DND-41 (cell line): Measurements from ENCODE around the gene EPHB1.

ENCODE experiments used
- CTCF ChIP-seq: IDR thresholded peaks from 2 replicates; pipeline ENCODE4 v1.5.1; 2012; ENCODE audit warnings: borderline replicate concordance, low read length, moderate library complexity, mild to moderate bottlenecking; ENCODE audit not compliant: poor library complexity, severe bottlenecking; ENCODE audit errors: extremely low read depth
- EZH2 ChIP-seq: IDR thresholded peaks from 3 replicates; pipeline ENCODE4 v1.6.1; 2012; ENCODE audit warnings: borderline replicate concordance, low read depth, mild to moderate bottlenecking, moderate library complexity, low read length, inconsistent platforms; ENCODE audit not compliant: severe bottlenecking

DNA sequence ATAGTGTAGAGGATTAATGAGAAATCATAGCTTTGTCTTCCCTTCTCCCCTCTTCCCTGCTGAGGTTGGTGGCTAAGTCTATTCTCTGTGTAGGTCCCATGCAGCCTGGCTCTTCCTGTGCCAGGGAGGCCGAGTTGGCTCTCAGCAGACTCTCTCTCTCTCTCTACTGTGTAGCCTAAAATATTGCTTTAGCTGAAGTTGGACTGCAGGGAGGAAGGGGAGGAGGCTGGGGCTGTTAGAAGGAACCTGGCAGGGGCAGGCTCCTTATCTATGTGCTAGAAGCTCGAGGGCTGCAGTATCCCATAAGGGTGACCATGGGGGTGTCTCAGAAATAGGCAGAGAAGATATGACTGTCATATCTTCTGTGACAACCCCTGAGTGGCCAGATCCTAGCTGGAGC, 160.8 kb downstream of the EPHB1 start:
- TF ChIP-seq CTCF (no peak), EZH2 (no peak)
